22Rv1 (cell line): Measurements from ENCODE around the gene PIK3CD.

Experiments used
- ZFX ChIP-seq: fragments of 450-650 bp; IDR thresholded peaks from 2 replicates; pipeline ENCODE4 v1.6.1; 2017; ENCODE audit warnings: antibody characterized with exemption, borderline replicate concordance
- TF ChIP-seq, protein P1 (sequence below): fragments of 450-650 bp; IDR thresholded peaks from 2 replicates; pipeline ENCODE4 v1.5.1; 2017; ENCODE audit warnings: mild to moderate bottlenecking

DNA sequence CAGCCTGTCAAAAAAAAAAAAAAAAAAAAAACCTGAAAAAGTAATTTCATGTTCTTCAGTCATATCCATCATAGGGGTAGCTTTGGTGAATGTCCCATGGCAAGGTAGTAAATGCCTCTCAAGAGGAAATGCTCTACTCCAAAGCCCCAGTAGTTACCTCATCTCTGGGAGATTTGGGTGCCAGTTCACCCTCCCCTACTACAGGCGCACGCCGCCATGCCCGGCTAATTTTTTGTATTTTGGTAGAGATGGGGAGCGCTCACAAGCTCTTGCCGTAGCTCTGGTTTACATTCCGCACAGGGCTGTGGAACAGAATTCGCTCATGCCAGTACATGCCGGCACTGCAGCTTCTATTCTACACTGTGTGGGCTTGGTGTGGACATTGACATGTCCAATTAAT lies 13.7 kb downstream of the PIK3CD start:
- TF ChIP-seq, protein P1, sequence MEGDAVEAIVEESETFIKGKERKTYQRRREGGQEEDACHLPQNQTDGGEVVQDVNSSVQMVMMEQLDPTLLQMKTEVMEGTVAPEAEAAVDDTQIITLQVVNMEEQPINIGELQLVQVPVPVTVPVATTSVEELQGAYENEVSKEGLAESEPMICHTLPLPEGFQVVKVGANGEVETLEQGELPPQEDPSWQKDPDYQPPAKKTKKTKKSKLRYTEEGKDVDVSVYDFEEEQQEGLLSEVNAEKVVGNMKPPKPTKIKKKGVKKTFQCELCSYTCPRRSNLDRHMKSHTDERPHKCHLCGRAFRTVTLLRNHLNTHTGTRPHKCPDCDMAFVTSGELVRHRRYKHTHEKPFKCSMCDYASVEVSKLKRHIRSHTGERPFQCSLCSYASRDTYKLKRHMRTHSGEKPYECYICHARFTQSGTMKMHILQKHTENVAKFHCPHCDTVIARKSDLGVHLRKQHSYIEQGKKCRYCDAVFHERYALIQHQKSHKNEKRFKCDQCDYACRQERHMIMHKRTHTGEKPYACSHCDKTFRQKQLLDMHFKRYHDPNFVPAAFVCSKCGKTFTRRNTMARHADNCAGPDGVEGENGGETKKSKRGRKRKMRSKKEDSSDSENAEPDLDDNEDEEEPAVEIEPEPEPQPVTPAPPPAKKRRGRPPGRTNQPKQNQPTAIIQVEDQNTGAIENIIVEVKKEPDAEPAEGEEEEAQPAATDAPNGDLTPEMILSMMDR = no peak
- no peak for TF ChIP-seq ZFX
